ENCODE data around the gene RECK.
A peak's percentile ranks its signal among the peaks of the same experiment; 100 is the strongest.
"Not testable (repeated sequence)": the region's sequence is repeated elsewhere in the genome, so short reads cannot be mapped to it uniquely, and the experiment has no call there.

Gene RECK

DNA sequence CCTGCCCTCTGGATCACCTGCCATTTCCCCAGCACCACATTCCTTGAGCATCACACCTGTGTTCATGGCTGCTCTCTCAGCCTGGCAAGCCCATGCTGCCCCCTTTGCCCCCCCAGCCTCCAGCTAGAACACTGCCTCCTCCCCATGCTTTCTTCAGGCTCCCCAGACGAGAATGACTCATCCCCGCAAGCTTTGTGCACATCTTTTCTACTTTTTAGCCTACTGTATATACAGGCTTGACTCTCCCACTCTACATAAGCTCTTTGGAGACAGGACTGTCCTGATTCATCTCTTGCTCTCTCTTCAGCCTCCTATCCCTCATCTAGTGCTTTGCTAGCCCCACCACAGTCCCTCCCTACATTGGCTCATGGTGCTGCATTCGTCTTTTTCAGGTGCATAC is 79.9 kb downstream of the RECK start:
- no peak for DNase-seq

DNA sequence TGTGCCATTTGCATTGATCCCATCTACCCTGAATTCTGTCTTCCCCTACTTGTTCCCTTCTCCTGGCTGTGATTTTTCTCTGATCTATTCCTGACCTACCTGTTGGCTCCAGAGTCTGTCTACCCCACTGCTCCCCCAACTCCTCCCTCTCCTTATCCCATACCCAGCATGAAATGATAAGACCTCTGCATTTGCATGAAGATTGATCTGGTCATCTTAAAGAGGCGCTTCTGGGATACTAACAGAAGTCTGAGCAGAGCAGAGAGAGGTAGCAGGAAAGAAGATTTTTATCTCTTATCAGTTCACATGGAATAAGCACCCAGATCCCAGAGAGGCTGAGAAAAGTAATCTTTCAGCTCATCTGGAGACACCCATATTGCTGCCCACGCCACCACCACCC is 81.5 kb downstream of the RECK start:
- no peak for DNase-seq

DNA sequence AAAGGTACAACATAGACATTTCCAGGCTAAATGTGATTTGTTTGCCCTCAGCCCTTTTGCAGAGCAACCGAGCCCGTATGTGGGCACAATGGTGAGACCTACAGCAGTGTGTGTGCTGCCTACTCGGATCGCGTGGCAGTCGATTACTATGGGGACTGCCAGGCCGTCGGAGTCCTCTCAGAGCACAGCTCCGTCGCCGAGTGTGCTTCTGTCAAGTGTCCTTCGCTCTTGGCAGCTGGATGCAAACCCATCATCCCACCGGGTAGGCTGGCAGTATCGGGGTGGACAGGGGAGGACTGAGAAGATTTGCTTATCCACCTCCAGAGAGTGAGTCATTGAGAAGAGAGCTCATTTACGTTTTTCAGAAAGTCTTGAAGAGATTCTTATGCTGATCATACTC is 82.0 kb downstream of the RECK start:
- no peak for DNase-seq

GRCh38 chr9:36119476-36119875 is 82.8 kb downstream of the RECK start:
- no peak for DNase-seq

GRCh38 chr9:36120705-36121104 is 84.0 kb downstream of the RECK start:
- DNase-seq, result no peak

GRCh38 chr9:36121971-36122370 is 85.3 kb downstream of the RECK start:
- DNase-seq, result no peak

GRCh38 chr9:36123515-36123914 is 86.8 kb downstream of the RECK start:
- no peak for DNase-seq

GRCh38 chr9:36125062-36125855 is 88.5 kb downstream of the RECK start:
- no peak for DNase-seq

- no peak for DNase-seq
These were observed 89.5 kb downstream of the RECK start for GRCh38 chr9:36126016-36126730.

DNA sequence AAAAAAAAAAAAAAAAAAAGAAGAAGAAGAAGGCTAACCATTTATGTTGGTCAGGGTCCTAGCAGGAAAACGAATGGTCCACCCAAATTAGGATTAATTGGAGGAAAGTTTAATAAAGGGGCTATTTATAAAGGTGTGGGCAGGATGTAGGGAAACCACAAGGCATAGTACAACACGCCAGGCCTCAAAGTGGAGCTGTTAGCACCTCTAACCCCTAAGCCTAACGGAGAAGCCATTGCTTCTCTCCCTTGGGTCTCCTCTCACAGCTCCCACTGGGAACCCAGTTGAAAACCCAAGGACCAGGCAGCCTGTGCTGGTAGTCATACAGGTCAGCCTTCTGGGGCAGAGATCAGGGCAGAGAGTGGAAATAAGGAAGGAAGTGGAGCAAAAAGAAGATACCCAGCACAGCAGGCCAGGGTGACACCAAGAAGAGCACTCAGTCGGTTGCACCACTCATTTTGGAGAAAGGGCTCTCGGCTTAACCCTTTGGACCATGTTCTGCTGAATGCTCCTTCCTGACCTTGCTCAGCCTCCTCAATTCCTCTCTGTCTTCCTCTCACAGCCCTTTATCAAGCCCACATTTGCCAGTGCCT is 91.0 kb downstream of the RECK start:
- no peak for DNase-seq

DNA sequence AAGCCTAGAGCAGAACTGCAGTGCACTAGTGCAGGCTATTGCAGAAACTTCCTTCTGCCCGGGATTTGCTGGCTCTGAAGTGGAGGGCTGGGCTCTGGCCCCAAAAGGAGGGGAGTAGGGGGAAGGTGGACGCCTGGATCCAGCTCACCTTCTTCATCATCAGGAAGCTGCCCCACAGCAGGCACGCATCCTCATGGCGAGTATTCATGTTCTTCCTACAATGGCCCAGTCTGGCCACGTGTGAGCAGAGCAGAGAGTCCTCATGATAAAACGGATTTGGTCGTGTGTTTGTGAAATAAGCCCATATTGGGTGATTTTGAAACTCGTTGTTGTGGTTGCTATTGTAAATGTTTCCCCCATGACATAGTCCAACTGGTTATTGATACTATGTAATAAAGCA is 91.6 kb downstream of the RECK start:
- no peak for DNase-seq

DNA sequence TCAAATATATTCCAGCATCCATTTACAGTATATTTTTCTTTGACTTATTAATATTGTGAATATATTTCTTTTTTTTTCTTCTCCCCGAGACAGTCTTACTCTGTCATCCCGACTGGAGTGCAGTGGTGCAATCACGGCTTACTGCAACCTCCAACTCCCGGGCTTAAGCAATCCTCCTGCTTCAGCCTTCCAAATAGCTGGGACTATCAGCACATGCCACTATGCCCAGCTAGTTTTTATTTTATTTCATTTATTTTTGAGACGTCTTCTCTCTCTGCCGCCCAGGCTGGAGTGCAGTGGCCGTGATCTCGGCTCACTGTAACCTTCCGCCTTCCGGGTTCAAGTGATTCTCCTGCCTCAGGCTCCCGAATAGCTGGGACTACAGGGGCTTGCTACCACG is 92.4 kb downstream of the RECK start:
- DNase-seq, result no peak

- DNase-seq, result not testable (repeated sequence)
These were observed 95.0 kb downstream of the RECK start for GRCh38 chr9:36131666-36132065.

DNA sequence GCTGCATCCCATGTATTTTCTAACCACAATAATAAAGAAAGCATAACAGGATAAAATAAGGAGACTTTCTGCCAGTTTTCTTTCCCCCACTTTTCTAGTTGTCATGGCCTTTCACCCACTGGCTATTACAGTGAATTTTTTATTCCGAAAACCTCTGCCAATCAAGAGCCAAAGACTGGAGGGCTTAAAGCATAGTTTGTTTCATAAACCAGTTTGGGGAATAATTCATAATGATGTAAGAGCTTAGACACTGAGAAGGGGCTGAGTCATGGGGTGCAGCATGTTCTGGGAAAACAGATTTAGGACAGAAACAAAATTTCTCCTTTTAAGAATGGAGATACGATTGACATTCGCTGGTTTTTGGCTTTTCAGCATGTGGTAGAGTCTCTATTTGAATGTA is 95.4 kb downstream of the RECK start:
- no peak for DNase-seq

DNA sequence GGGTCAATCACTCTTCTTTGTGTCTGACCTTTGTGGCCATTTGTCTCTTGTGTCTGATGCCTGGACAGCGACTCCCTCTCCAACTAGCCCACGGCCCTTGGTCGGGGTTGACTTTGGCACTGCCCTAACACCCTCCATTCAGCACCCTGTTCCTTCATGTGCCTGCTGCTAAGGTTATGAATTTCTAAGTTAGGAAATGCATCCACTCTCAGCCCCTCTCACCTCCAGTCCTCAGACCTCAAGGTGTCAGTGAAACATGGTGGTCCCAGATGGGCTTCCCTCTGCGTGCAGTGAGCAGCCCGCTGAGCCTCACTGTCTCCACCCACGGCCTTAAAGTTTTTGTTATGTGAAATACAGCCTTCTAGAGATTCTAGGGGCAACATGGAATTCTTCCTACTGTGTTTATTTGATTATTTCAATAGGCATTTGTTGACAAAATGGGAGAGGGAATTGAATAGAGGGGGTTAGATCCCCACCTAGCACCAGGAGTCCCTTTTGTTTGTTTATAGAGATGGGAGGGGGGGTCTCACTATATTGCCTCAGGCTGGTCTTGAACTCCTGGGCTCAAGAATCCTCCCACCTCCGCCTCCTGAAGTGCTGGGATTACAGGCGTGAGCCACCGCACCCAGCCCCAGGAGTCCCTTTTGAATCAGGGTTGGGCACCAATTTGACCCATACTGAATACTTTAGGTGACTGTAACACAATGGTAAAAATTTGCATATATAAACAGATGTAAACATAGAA is 98.2 kb downstream of the RECK start:
- no peak for DNase-seq

DNA sequence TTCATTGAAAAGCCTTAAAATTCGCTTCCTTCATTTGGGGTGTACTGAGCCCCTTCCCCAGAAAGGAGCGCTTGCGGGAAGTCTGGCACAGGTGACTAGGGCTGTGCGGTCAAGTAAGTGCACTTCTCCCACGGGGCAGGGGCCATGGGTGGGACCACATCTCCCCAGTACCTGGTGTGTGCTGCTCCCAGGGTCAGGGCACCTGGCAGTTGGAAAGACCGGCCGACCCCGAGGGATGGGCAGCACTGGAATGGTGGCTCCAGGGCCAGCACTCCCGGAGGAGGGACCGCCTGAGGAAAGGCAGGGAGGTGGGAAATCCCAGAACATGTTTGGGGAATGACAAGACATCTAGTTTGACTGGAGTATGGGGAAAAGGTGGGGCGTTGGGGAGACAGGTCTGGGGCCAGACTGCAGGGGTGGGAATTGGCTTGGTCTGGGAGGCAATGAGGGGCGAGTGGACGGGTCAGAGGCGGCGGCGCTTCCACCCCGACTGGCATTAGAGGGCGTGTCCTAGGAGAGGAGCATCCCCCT is 99.1 kb downstream of the RECK start:
- no peak for DNase-seq

- peak; percentile 78 for DNase-seq
These were observed 99.7 kb downstream of the RECK start, which contains the start of gene GLIPR2 for GRCh38 chr9:36136272-36136893. TSS of gene GLIPR2 (plus strand) at chr9:36136733. CDS start at chr9:36136779, 46 bp downstream.

DNA sequence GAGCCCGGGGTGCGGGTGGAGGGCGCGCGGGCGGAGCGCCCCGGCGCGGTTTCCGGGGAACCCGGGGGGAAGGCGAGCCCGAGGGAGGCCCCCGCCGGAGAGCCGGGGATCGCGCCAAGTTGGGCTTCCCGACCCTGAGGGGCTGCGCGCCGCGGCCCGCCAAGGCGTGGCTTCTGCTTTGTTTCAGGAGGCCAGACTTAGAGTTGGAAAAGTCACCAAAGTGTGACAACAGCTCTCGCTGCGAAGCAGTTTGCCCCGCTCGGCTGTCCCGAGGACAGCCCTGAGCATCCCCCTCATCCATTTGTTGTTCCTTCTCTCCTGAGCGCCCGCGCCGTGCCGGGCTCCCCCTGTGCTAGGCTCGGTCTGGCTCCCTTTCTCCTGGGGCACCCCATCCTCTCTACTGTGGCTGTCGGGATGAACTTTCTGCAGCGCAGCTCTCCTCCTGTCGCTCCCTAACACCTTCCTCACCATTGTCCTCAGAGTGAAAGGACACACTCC is 100.2 kb downstream of the RECK start:
- no peak for DNase-seq

GRCh38 chr9:36137392-36138004 is 100.8 kb downstream of the RECK start:
- DNase-seq, result no peak

- DNase-seq, result no peak
These were observed 101.8 kb downstream of the RECK start for GRCh38 chr9:36138496-36138895.

GRCh38 chr9:36138901-36139300 is 102.2 kb downstream of the RECK start:
- DNase-seq, result no peak

All from central memory CD4-positive, alpha-beta T cell (primary cell).